ENCODE measurements around the gene MTHFD1L. TPM values are rescaled to one million over a fixed set of nuclear protein-coding genes. Genes with fewer than 3 reads are reported as not detected.

The MTHFD1L gene
- total and polyA plus RNA-seq, 9 of the 15 experiments (the other 6 are each of a cell fraction or from before 2014, with no cell fraction given) = 20.9 to 128 (median 61.0) TPM

DNA sequence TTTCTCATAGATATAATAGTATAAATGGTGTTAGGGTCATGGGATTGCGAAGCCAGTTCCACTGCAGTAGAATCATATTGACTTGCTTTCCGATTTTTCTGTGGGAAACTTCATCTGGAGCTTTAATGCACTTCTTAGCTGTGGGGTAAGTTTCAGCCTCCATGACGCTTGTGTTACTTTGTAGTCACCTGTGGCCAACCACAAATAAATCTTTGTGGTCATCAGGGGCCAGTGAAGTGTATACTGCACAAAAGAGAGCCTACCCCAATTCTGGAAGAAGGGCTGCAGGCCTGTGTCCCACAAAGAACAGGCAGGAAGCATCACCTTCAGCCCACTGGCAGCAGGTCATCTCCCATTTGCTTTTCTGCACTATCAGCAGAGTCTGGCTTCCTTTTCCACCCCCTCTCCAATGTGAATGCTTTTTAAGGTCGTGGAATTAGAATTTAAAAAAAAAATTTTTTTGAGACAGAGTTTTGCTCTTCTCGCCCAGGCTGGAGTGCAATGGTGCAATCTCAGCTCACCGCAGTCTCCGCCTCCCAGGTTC is 32.0 kb downstream of the MTHFD1L start:
- POLR2A ChIA-PET = interaction anchor here (1.4 kb wide), 1 partner anchor 35 kb away, joined by 3 read pairs; no protein-coding TSS in a partner anchor
- ATAC-seq = no peak

More for the DNA sequence above, 32.0 kb downstream of the MTHFD1L start:
- DNase-seq (ENCODE audit: extremely low read depth in 1 of 4, low spot score in 3 of 4) = no peak
- no peaks in the 10 kb centered on the region for H3K9me3 ChIP-seq (replicated peaks; ENCODE audit: control insufficient read depth, insufficient read depth, low read depth, low read length)
- no peak overlapping the region for H3K4me3 ChIP-seq
- H3K27ac ChIP-seq (ENCODE audit: extremely low read depth, low read depth, low read length) = no peak overlapping the region
- TF ChIP-seq SMARCA5 (IDR thresholded peaks at IDR 0.05) = no peak
- TF ChIP-seq, protein P1, sequence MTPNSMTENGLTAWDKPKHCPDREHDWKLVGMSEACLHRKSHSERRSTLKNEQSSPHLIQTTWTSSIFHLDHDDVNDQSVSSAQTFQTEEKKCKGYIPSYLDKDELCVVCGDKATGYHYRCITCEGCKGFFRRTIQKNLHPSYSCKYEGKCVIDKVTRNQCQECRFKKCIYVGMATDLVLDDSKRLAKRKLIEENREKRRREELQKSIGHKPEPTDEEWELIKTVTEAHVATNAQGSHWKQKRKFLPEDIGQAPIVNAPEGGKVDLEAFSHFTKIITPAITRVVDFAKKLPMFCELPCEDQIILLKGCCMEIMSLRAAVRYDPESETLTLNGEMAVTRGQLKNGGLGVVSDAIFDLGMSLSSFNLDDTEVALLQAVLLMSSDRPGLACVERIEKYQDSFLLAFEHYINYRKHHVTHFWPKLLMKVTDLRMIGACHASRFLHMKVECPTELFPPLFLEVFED (CRISPR knock-in tag; conservative IDR thresholded peaks at IDR 0.05) = no peak
- no peak for TF ChIP-seq NCOA1 (IDR thresholded peaks at IDR 0.05; ENCODE audit: low read depth)
- no peak for TF ChIP-seq MBD2 (IDR thresholded peaks at IDR 0.05; ENCODE audit: borderline replicate concordance, low read depth)
- WGBS (ENCODE audit: insufficient coverage, low coverage, missing lambda C conversion rate) = 83% methylated on average over 7 of the region's 7 CpGs
- H4K20me1 ChIP-seq (replicated peaks; ENCODE audit: control insufficient read depth, insufficient read depth, low read length) = peaks cover 4% of the 10 kb centered on the region; the same call in 1 of the 2 replicates
- H3K36me3 ChIP-seq (ENCODE audit: control insufficient read depth, insufficient read depth, low read length) = peaks cover 60% of the 10 kb centered on the region
- intact Hi-C loops (cut with micrococcal nuclease) (no loop called here), in situ Hi-C loops (cut with MboI) (no loop called here)
- H2AFZ ChIP-seq (ENCODE audit: low read depth, low read length) = no peak overlapping the region
- no peaks in the 10 kb centered on the region for H3K27me3 ChIP-seq (ENCODE audit: control insufficient read depth in 2 of 2, insufficient read depth in 2 of 2, low read length in 2 of 2)
- H3K4me2 ChIP-seq (ENCODE audit: insufficient read depth, low read length) = no peak overlapping the region
- BruUV-seq (replicated peaks) = no TSS peak
- CTCF ChIA-PET (ENCODE audit: low intra/inter-chr PET ratio) = no interaction called here
- 0 out of 3 replicates have a peak, but pooled peaks cover 4% of the 10 kb centered on the region for H3K79me2 ChIP-seq (ENCODE audit: control insufficient read depth, insufficient read depth, low read length)
- no peak overlapping the region for H3K9ac ChIP-seq (ENCODE audit: insufficient read depth in 1 of 2, low read depth in 2 of 2, low read length in 2 of 2)
- peaks cover 8 to 19% of the 10 kb centered on the region in 2 experiments; a peak in 3 of 5 replicates for H3K4me1 ChIP-seq (replicated peaks in 1 of 2; ENCODE audit: control insufficient read depth in 2 of 2, insufficient read depth in 2 of 2, low read length in 2 of 2)
- FAIRE-seq = no peak
- H3K9me1 ChIP-seq (ENCODE audit: control insufficient read depth, insufficient read depth, low read length) = peaks cover 4% of the 10 kb centered on the region

Data from K562 (cell line).